GM13977 (cell line): ENCODE data around the gene CIRBP.

Experiments used
- DNase-seq: peaks from one replicate; pipeline ENCODE4 v3.0.0; 2012; ENCODE audit warnings: low spot score
- CTCF ChIP-seq: IDR thresholded peaks from 2 replicates; pipeline ENCODE4 v1.5.1; 2012; ENCODE audit warnings: mild to moderate bottlenecking, control low read depth; ENCODE audit not compliant: insufficient read depth; ENCODE audit errors: extremely low read depth, missing control alignments
- in situ Hi-C: fragments of 300-500 bp; cut with MboI; formaldehyde crosslinking; loops from one replicate; pipeline ENCODE4 v1.12.0; 2022; ENCODE audit warnings: low sequenced_read_pairs, low pct_unique_long_range_greater_than_20kb, mixed read lengths, inconsistent platforms; ENCODE audit not compliant: unreplicated experiment

The CIRBP gene

GRCh38 chr19:1264801-1265614 lies 4.1 kb upstream of the CIRBP start:
- in situ Hi-C loops: no loop called here
- no peak for TF ChIP-seq CTCF
- DNase-seq: peak; percentile 66

GRCh38 chr19:1265615-1266128 lies 3.5 kb upstream of the CIRBP start:
- DNase-seq: peak; percentile 33
- in situ Hi-C loops: no loop called here
- TF ChIP-seq CTCF: no peak

GRCh38 chr19:1266129-1266915 lies 2.8 kb upstream of the CIRBP start:
- no peak for TF ChIP-seq CTCF
- peak; percentile 94 for DNase-seq
- in situ Hi-C loops: no loop called here

- peak; percentile 98 for TF ChIP-seq CTCF
- peak; percentile 80 for DNase-seq
- in situ Hi-C loops: no loop called here
Observed at GRCh38 chr19:1266916-1267476, 2.1 kb upstream of the CIRBP start.

GRCh38 chr19:1267477-1268225 lies 1.5 kb upstream of the CIRBP start:
- DNase-seq: no peak
- TF ChIP-seq CTCF: no peak
- in situ Hi-C loops: no loop called here
